ENCODE measurements around the gene UTY. TPM values are rescaled to one million over a fixed set of nuclear protein-coding genes. Genes with fewer than 3 reads are reported as not detected.
"Not testable (repeated sequence)": the region's sequence is repeated elsewhere in the genome, so short reads cannot be mapped to it uniquely, and the experiment has no call there.

UTY gene
- total RNA-seq, 2 experiments from 2014 or later, result 21.2 to 41.8 TPM

DNA sequence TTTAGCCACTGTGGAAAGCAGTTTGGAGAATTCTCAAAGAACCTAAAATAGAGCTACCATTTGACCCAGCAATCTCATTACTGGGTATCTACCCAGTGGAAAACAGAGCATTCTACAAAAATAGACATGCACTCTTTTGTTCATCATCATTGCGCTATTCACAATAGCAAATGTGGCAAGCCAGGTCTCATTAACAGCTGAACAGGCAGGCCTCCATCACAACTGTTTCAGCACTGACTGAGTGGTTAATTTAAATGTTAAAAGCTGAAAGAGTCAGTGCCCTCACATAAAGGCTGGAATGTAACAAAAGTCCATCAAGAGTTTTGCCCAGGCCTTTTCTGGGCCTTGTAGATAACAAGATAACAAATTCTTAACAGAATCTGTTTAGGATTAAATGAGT, 166.9 kb downstream of the UTY start:
- ATAC-seq, result no peak
- Mint-ChIP-seq H3K36me3 (peaks cover 40% of the 10 kb centered on the region), H3K4me1 (peaks cover 7% of the 10 kb centered on the region), H3K9me3 (ENCODE audit: low read depth) (no peaks in the 10 kb centered on the region), H3K27me3 (no peaks in the 10 kb centered on the region), H3K27ac (no peak overlapping the region), H3K4me3 (no peak overlapping the region)
- DNase-seq, result no peak
- CTCF ChIA-PET, result no interaction called here

DNA sequence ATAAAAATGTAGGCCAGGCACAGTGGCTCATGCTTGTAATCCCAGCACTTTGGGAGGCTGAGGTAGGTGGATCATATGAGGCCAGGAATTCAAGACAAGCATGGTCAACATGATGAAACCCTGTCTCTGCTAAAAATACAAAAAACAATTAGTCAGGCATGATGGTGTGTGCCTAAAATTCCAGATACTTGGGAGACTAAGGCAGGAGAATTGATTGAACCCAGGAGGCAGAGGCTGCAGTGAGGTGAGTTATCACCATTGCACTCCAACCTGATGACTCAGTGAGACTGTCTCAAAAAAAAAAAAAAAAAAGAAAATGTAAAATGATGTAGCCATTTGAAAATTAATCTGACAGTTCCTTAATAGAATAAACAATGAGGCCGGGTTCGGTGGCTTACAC, 171.9 kb downstream of the UTY start:
- CTCF ChIA-PET, result no interaction called here
- no peak overlapping the region for H3K27ac Mint-ChIP-seq
- no peaks in the 10 kb centered on the region for H3K9me3 Mint-ChIP-seq (ENCODE audit: low read depth)
- ATAC-seq, result no peak
- DNase-seq, result no peak
- H3K4me3 Mint-ChIP-seq, result no peak overlapping the region
- peaks cover 22% of the 10 kb centered on the region for H3K4me1 Mint-ChIP-seq
- peaks cover 45% of the 10 kb centered on the region for H3K36me3 Mint-ChIP-seq
- no peaks in the 10 kb centered on the region for H3K27me3 Mint-ChIP-seq

DNA sequence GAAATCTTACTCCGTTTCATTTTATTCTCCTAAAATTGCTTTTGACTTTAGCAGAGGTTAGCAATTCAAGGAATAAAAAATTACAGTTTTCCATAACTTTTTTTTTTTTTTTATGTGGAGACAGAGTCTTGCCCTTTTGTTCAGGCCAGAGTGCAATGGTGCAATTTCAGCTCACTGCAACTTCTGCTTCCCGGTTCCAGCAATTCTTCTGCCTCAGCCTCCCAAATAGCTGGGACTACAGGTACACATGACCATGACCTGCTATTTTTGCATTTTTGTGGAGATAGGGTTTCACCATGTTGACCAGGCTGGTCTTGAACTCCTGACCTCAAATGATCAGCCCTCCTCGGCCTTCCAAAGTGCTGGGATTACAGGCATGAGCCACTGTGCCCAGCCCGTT, 179.0 kb downstream of the UTY start:
- Mint-ChIP-seq H3K9me3 (ENCODE audit: low read depth) (no peaks in the 10 kb centered on the region), H3K4me3 (no peak overlapping the region), H3K27ac (no peak overlapping the region), H3K36me3 (peaks cover 26% of the 10 kb centered on the region), H3K27me3 (no peaks in the 10 kb centered on the region), H3K4me1 (peaks cover 12% of the 10 kb centered on the region)
- ATAC-seq (no peak), DNase-seq (no peak)
- CTCF ChIA-PET, result no interaction called here

DNA sequence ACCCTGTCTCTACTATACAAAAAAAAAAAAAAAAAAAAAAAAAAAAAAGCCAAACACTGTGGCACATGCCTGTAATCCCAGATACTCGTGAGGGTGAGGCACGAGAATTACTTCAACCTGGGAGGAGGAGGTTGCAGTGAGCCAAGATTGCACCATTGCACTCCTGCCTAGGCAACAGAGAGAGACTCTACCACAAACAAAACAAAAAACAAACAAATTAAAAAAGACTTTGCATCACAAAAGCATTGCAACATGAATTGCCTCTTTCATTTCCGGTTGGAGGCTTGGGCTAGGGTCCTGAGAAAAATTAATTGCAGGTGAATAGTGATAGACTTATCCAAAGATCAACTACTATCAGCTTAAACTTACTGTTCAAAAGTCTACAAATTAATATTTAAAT, 180.4 kb downstream of the UTY start:
- Mint-ChIP-seq H3K36me3 (peaks cover 26% of the 10 kb centered on the region), H3K4me1 (peaks cover 9% of the 10 kb centered on the region), H3K27ac (no peak overlapping the region), H3K27me3 (no peaks in the 10 kb centered on the region), H3K9me3 (ENCODE audit: low read depth) (no peaks in the 10 kb centered on the region), H3K4me3 (no peak overlapping the region)
- ATAC-seq, result no peak
- CTCF ChIA-PET, result no interaction called here
- no peak for DNase-seq

DNA sequence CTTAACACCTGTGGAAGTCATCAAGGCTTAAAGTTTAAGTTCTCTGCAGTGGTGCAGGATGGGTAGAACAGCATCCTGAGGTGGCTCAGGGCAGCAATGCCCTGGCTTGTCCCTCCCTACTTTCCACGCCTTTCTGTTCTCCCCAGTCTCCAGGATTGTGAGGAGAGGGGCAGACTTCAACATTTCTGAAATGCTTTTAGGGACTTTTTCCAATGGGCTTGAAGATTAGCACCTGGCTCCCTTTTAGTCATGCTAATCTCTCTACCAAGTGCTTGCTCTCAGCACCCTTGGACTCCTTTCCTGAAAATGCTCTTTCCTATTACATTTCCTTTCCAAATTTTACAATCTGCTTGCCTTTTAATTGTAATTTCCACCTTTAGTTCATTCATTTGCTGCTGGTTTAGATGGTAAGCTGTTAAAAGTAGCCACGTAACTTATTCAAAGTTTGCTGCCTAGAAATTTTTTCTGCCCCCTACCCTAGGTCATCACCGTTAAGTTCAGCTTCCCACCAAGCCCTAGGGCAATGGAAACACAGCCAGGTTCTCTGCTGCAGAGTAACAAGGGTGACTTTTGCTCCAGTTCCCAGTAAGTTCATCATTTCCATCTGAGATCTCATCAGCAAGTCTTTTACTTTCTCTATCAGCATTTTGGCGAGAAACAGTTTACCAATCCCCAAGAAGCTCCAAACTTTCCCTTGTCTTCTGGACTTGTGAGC, 183.5 kb downstream of the UTY start:
- DNase-seq, result no peak
- no peak for ATAC-seq
- H3K27ac Mint-ChIP-seq, result no peak overlapping the region
- no peaks in the 10 kb centered on the region for H3K9me3 Mint-ChIP-seq (ENCODE audit: low read depth)
- H3K4me1 Mint-ChIP-seq, result no peaks in the 10 kb centered on the region
- peaks cover 37% of the 10 kb centered on the region for H3K36me3 Mint-ChIP-seq
- H3K4me3 Mint-ChIP-seq, result no peak overlapping the region
- H3K27me3 Mint-ChIP-seq, result no peaks in the 10 kb centered on the region
- CTCF ChIA-PET, result no interaction called here

DNA sequence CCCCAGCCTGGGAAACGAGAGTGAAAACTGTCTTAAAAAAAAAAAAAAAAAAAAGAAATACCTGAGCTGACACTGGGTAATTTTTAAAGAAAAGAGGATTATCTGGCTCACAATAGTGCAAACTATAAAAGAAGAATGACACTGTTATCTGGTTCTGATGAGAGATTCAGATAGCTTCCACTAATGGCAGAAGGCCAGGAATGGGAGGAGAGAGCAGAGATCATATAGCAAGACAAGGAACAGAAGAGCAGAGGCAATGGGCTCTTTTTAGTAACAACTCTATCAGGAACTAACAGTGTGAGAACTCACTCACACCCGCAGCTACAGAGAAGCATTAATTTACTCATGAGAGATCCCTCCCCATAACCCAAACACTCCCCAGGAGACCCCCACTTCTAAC, 184.8 kb downstream of the UTY start:
- no peak for ATAC-seq
- no peak for DNase-seq
- H3K27ac Mint-ChIP-seq, result no peak overlapping the region
- no peaks in the 10 kb centered on the region for H3K4me1 Mint-ChIP-seq
- H3K36me3 Mint-ChIP-seq, result peaks cover 48% of the 10 kb centered on the region
- H3K4me3 Mint-ChIP-seq, result no peak overlapping the region
- CTCF ChIA-PET, result interaction anchor here (0.7 kb wide), 1 partner anchor 8 kb away, joined by 3 read pairs; no protein-coding TSS in a partner anchor
- no peaks in the 10 kb centered on the region for H3K27me3 Mint-ChIP-seq
- H3K9me3 Mint-ChIP-seq (ENCODE audit: low read depth), result no peaks in the 10 kb centered on the region

DNA sequence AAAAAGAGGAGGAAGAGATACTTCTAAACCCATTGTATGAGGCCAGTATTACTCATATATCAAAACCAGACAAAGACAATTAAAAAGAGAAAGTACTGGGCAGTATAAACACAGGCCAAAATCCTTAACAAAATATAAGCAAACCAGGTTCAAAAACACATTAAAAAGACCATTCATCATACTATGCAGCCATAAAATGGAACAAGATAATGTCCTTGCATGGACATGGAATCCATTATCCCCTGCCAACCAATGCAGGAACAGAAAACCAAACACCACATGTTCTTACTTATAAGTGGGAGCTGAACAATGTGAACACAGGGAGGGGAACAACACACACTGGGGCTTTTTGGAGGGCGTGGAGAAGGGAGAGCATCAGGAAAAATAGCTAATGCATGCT, 188.6 kb downstream of the UTY start:
- no peaks in the 10 kb centered on the region for H3K9me3 Mint-ChIP-seq (ENCODE audit: low read depth)
- CTCF ChIA-PET, result no interaction called here
- no peak for ATAC-seq
- H3K27me3 Mint-ChIP-seq, result no peaks in the 10 kb centered on the region
- H3K4me3 Mint-ChIP-seq, result no peak overlapping the region
- no peak overlapping the region for H3K27ac Mint-ChIP-seq
- peaks cover 62% of the 10 kb centered on the region for H3K36me3 Mint-ChIP-seq
- no peaks in the 10 kb centered on the region for H3K4me1 Mint-ChIP-seq
- DNase-seq, result no peak

DNA sequence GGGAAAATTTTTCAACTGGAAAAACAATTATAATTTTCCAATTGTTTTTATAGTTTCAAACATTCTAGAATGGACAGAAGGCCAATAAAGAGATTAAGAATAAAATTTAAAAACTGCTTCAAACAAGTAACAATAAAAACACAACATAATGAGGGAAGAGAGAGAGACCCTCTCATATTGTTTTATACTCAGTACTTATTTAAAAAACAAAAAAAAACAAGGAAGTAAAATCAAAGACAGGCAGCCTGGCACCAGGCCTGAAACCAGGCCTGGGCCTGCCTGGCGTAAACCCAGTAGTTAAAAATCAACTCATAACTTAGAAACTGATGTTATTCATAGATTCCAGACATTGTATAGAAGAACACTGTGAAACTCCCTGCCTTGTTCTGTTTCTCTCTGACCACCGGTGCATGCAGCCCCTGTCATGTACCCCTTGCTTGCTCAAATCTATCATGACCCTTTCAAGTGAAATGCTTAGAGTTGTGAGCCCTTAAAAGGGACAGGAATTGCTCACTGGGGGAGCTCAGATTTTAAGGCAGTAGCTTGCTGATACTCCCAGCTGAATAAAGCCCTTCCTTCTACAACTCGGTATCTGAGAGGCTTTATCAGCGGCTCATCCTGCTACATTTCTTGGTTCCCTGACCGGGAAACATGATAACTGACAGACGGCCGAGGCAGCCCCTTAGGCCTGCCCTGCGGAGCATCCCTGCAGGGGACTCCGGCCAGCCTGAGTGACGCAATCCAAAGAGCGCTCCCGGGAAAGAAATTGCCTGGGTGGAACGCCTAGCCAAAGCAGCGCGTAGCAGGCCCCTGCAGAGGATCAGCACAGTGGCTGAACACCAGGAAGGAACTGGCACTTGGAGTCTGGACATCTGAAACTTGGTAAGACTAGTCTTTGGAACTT, 197.4 kb downstream of the UTY start:
- ATAC-seq; H3K27me3 Mint-ChIP-seq; H3K4me1 Mint-ChIP-seq; CTCF ChIA-PET; H3K9me3 Mint-ChIP-seq (ENCODE audit: low read depth); H3K4me3 Mint-ChIP-seq; DNase-seq; H3K27ac Mint-ChIP-seq: not testable (repeated sequence)
- H3K36me3 Mint-ChIP-seq, result peaks cover 42% of the 10 kb centered on the region

DNA sequence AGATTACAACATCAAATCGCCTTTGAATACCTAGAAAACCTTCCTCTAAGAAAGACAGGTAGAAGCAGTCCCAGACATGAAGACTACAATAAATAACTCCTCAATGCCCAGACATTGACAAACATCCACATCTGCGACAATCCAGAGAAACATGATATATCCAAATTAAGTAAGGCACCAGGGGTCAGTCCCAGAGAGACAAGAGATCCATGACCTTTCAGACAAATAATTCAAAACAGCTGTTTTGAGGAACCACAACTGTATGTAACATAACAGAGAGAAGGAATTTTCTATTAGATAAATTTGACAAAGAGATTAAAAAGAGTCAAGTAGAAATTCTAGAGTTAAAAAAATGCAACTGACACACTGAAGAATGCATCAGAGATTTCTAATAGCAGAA, 200.3 kb downstream of the UTY start:
- no peak for ATAC-seq

DNA sequence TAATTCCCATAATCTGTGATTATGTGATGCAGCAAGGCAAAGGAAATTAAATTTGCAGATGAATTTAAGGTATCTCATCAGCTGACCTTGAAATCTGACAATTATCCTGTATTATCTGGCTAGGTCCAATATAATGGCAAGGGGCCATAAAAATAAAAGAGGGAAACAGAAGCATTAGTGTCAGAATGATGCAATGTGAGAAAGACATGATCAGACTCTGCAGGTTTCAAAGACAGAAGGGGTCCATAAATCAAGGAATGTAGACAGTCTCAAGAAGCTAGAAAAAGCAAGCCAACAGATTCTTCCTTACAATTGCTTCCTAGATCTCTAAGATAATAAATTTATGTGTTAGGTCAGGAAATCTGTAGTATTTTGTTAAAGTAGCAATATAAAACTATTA, 208.1 kb downstream of the UTY start:
- CTCF ChIA-PET, result no interaction called here
- H3K27me3 Mint-ChIP-seq, result no peaks in the 10 kb centered on the region
- peaks cover 5% of the 10 kb centered on the region for H3K4me1 Mint-ChIP-seq

More for the DNA sequence above, 200.3 kb downstream of the UTY start:
- no peak overlapping the region for H3K27ac Mint-ChIP-seq
- H3K36me3 Mint-ChIP-seq, result peaks cover 32% of the 10 kb centered on the region
- no peaks in the 10 kb centered on the region for H3K27me3 Mint-ChIP-seq
- DNase-seq, result no peak
- H3K4me1 Mint-ChIP-seq, result peaks cover 2% of the 10 kb centered on the region
- H3K4me3 Mint-ChIP-seq, result no peak overlapping the region
- CTCF ChIA-PET, result no interaction called here
- no peaks in the 10 kb centered on the region for H3K9me3 Mint-ChIP-seq (ENCODE audit: low read depth)

DNA sequence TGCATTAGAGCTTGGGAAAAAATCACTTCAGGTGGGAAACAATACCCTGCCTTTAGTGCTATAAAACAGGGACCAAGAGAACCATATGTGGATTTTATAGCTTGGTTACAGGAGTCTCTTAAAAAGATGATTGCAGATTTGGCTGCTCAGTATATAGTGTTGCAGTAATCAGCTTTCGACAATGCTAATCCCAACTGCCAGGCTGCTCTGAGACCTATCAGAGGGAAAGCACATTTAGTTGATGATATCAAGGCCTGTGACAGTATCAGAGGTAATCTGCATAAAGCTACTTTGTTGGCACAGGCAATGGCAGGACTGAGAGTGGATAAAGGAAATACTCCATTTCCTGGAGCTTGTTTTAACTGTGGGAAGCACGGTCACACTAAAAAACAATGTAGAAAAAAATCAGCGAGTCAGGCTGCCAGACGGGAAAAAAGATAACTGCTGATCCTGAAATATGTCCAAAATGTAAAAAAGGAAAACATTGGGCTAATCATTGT, 225.8 kb downstream of the UTY start:
- CTCF ChIA-PET; DNase-seq; H3K9me3 Mint-ChIP-seq (ENCODE audit: low read depth); H3K27ac Mint-ChIP-seq; H3K27me3 Mint-ChIP-seq; H3K4me3 Mint-ChIP-seq; H3K4me1 Mint-ChIP-seq; ATAC-seq: not testable (repeated sequence)
- peaks cover 41% of the 10 kb centered on the region for H3K36me3 Mint-ChIP-seq

More for the DNA sequence above, 208.1 kb downstream of the UTY start:
- H3K4me3 Mint-ChIP-seq, result no peak overlapping the region
- H3K9me3 Mint-ChIP-seq (ENCODE audit: low read depth), result peaks cover 12% of the 10 kb centered on the region
- no peak for ATAC-seq
- peaks cover 37% of the 10 kb centered on the region for H3K36me3 Mint-ChIP-seq
- H3K27ac Mint-ChIP-seq, result no peak overlapping the region
- no peak for DNase-seq

DNA sequence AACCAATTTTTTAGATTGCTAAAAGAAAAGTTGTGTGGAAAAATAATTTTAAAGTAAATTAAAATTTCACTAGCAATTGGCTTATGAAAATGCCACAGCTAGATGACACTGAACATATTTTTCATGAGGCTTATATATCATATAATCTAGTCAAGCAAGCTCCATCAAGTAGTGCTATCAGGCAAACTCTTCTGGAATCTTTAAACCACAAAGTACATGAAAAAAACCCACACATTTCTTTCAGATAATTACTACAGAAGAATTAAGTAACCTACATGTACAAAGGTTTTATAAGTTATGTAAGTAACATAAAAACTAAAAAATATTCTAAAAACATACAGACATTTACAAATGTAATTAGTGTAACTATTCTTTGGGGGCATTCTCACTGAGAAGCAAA, 229.4 kb downstream of the UTY start:
- no peaks in the 10 kb centered on the region for H3K9me3 Mint-ChIP-seq (ENCODE audit: low read depth)
- H3K4me1 Mint-ChIP-seq, result no peaks in the 10 kb centered on the region
- H3K27ac Mint-ChIP-seq, result no peak overlapping the region
- CTCF ChIA-PET, result no interaction called here
- no peaks in the 10 kb centered on the region for H3K27me3 Mint-ChIP-seq
- no peak for DNase-seq
- H3K36me3 Mint-ChIP-seq, result peaks cover 22% of the 10 kb centered on the region
- no peak overlapping the region for H3K4me3 Mint-ChIP-seq
- ATAC-seq, result no peak

DNA sequence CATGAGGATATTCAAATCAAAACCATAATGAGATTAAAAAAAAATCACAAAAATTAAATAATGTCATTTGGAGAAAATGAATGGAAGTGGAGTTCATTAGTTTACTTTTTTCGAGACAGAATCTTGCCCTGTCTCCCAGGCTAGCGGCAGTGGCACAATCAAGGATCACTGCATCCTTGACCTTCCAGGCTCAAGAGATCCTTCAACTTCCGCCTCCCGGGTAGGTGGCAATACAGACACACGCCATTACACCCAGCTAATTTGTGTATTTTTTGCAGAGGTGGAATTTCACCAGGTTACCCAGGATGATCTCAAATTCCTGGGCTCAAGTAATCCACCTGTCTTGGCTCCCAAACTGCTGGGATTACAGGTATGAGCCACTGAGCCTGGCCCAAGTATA, 236.1 kb downstream of the UTY start:
- DNase-seq (no peak), ATAC-seq (no peak)
- Mint-ChIP-seq H3K4me3 (no peak overlapping the region), H3K27me3 (no peaks in the 10 kb centered on the region), H3K36me3 (peaks cover 38% of the 10 kb centered on the region), H3K27ac (no peak overlapping the region), H3K9me3 (ENCODE audit: low read depth) (no peaks in the 10 kb centered on the region), H3K4me1 (no peaks in the 10 kb centered on the region)
- CTCF ChIA-PET, result no interaction called here

DNA sequence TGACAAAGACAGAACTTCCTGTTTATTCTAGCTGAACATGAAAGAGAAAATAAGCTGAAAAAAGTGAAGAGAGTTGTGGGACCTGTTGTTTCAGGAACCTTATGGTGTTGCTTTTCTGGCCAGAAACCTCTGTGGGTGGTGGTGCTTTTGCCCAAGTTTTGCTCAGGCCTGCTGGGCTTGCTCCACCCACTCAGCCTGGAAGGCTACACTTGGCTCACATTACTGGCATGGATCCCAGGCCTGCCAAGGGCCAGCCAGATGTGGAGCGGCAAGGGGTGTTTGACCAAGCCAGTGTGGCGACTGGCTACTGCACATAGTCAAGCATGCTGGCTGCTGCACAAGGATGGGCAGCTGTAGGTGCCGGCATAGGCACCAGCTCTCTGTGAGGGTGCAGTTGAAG, 245.9 kb downstream of the UTY start:
- Mint-ChIP-seq H3K27me3 (no peaks in the 10 kb centered on the region), H3K9me3 (ENCODE audit: low read depth) (peaks cover 4% of the 10 kb centered on the region), H3K4me1 (peaks cover 1% of the 10 kb centered on the region), H3K36me3 (peaks cover 41% of the 10 kb centered on the region), H3K4me3 (no peak overlapping the region), H3K27ac (no peak overlapping the region)
- CTCF ChIA-PET, result no interaction called here
- no peak for DNase-seq
- no peak for ATAC-seq

Measured in activated CD8-positive, alpha-beta memory T cell treated with anti-CD3 and anti-CD28 coated beads, Interleukin-2, amount 10 ng/mL, durations not matched to agents 7 days and 5 days (primary cell).